ENCODE results near the gene REPS2. TPM values are rescaled to one million over a fixed set of nuclear protein-coding genes. Genes with fewer than 3 reads are reported as not detected.
"Not testable (repeated sequence)": the region's sequence is repeated elsewhere in the genome, so short reads cannot be mapped to it uniquely, and the experiment has no call there.

Gene REPS2
- total and polyA plus RNA-seq, 4 donors, result 1.1 to 7.9 (median 4.0) TPM

DNA sequence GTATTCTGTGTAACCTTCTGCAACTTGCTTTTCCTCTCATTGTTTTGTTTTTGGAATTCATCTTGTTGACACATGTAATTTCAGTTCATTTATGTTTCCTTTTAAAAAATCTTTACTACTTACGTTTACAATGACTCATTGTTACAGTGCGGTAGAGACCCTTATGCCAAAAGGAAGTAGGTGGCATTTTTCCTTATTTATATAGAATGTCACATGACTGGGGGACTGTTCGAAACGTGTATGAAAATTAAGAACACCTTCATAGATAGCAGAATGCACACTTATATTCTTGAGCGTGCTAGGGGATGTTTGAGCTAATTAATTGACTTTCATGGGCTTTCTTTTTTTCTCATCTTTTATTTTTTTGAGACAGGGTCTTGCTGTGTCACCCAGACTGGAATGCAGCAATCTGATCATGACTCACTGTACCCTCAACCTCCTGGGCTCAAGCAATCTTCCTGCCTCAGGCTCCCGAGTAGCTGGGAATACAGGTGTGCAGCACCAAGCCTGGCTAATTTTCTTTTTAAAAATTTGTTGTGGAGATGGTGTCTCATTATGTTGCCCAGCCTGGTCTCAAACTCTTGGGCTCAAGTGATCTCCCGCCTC lies 7.3 kb downstream of the REPS2 start:
- no peak for DNase-seq
- H3K4me3 ChIP-seq (ENCODE audit: low read length in 2 of 2), result no peak overlapping the region
- no peaks in the 10 kb centered on the region for H3K9me3 ChIP-seq (ENCODE audit: control insufficient read depth, low read length)
- H3K4me1 ChIP-seq (ENCODE audit: control insufficient read depth in 1 of 2, insufficient read depth in 2 of 2, low read length in 2 of 2), result no peaks in the 10 kb centered on the region
- intact Hi-C loops (cut with DNase I), result no loop called here
- no peak overlapping the region for H3K27ac ChIP-seq (ENCODE audit: low read depth in 1 of 2, low read length in 2 of 2)
- 64 to 74% methylated on average over 7 of the region's 7 CpGs for WGBS, 2 donors
- H3K27me3 ChIP-seq (ENCODE audit: control insufficient read depth in 1 of 2, insufficient read depth in 2 of 2, low read length in 1 of 2), result no peaks in the 10 kb centered on the region
- no peaks in the 10 kb centered on the region for H3K36me3 ChIP-seq (ENCODE audit: control insufficient read depth in 1 of 2, insufficient read depth in 2 of 2, low read length in 1 of 2)
- ATAC-seq (ENCODE audit: low FRiP score), result no peak

DNA sequence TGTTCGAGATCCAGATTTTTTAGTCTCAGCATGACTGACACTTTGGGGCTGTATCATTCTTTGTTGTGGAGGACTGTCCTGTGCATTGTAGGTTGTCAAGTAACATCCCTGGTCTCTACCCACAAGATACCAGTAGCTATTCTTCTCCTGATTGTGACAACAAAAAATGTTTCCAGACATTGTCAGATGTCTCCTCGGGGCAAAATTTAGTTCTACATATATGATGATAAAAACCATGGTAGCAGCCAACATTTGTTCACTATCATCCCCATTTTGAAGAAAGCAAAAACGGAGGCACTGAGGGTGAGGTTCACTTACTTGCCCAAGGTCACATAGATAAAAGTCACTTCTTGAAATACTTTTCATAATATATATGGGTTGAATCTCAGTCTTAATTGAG lies 11.3 kb downstream of the REPS2 start:
- intact Hi-C loops (cut with DNase I), result no loop called here
- Histone ChIP-seq H3K36me3 (ENCODE audit: control insufficient read depth in 1 of 2, insufficient read depth in 2 of 2, low read length in 1 of 2) (no peaks in the 10 kb centered on the region), H3K4me1 (ENCODE audit: control insufficient read depth in 1 of 2, insufficient read depth in 2 of 2, low read length in 2 of 2) (no peaks in the 10 kb centered on the region), H3K9me3 (ENCODE audit: control insufficient read depth, low read length) (no peaks in the 10 kb centered on the region), H3K4me3 (ENCODE audit: low read length in 2 of 2) (no peak overlapping the region), H3K27me3 (ENCODE audit: control insufficient read depth in 1 of 2, insufficient read depth in 2 of 2, low read length in 1 of 2) (no peaks in the 10 kb centered on the region), H3K27ac (ENCODE audit: low read depth in 1 of 2, low read length in 2 of 2) (no peak overlapping the region)
- DNase-seq, result no peak
- 70 to 92% methylated on average over 3 of the region's 3 CpGs for WGBS, 2 donors
- ATAC-seq (ENCODE audit: low FRiP score), result no peak

DNA sequence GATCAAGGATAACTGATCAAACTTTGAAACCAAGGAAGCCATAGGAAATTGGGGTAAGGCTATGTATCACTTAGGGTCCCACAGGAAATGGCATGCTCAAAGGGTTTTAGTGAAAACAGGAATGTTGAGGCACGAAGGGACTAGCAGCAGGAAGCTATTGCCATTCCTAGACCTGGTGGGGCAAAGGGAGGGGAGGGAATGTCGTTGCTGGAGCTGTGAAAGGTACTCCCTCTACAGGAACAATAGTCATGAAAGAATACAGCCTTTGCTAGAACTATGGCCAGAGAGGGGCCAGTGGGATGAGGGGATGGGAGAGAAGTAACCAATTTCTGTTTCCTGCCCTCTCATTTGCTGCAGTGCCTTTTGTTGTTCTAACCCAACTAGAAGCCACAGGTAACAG lies 11.9 kb downstream of the REPS2 start:
- H3K9me3 ChIP-seq (ENCODE audit: control insufficient read depth, low read length), result no peaks in the 10 kb centered on the region
- ATAC-seq (ENCODE audit: low FRiP score) (no peak), DNase-seq (no peak)
- H3K4me3 ChIP-seq (ENCODE audit: low read length in 2 of 2), result no peak overlapping the region
- H3K27me3 ChIP-seq (ENCODE audit: control insufficient read depth in 1 of 2, insufficient read depth in 2 of 2, low read length in 1 of 2), result no peaks in the 10 kb centered on the region
- no peaks in the 10 kb centered on the region for H3K36me3 ChIP-seq (ENCODE audit: control insufficient read depth in 1 of 2, insufficient read depth in 2 of 2, low read length in 1 of 2)
- no peak overlapping the region for H3K27ac ChIP-seq (ENCODE audit: low read depth in 1 of 2, low read length in 2 of 2)
- H3K4me1 ChIP-seq (ENCODE audit: control insufficient read depth in 1 of 2, insufficient read depth in 2 of 2, low read length in 2 of 2), result no peaks in the 10 kb centered on the region
- intact Hi-C loops (cut with DNase I), result no loop called here
- WGBS, 2 donors, result 51 to 73% methylated on average over 2 of the region's 2 CpGs

DNA sequence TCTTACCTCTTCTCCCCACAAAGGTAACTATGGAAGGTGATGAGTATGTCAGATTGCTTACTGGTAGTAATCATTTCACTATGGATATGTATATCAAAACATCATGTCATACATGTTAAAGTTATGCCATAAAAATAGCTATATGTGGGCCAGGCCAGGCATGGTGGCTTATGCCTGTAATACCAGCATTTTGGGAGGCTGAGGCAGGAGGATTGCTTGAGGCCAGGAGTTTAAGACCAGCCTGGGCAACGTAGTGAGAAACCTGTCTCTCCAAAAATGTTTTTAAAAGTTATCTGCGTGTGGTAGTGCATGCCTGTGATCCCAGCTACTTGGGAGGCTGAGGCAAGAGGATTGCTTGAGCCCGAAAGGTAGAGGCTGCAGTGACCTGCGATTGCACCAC lies 16.2 kb downstream of the REPS2 start:
- ATAC-seq (ENCODE audit: low FRiP score); H3K4me3 ChIP-seq (ENCODE audit: low read length in 2 of 2); intact Hi-C loops (cut with DNase I); DNase-seq; H3K27ac ChIP-seq (ENCODE audit: low read depth in 1 of 2, low read length in 2 of 2); H3K36me3 ChIP-seq (ENCODE audit: control insufficient read depth in 1 of 2, insufficient read depth in 2 of 2, low read length in 1 of 2); H3K9me3 ChIP-seq (ENCODE audit: control insufficient read depth, low read length); H3K4me1 ChIP-seq (ENCODE audit: control insufficient read depth in 1 of 2, insufficient read depth in 2 of 2, low read length in 2 of 2); H3K27me3 ChIP-seq (ENCODE audit: control insufficient read depth in 1 of 2, insufficient read depth in 2 of 2, low read length in 1 of 2): not testable (repeated sequence)
- 87 to 94% methylated on average over 4 of the region's 4 CpGs for WGBS, 2 donors

DNA sequence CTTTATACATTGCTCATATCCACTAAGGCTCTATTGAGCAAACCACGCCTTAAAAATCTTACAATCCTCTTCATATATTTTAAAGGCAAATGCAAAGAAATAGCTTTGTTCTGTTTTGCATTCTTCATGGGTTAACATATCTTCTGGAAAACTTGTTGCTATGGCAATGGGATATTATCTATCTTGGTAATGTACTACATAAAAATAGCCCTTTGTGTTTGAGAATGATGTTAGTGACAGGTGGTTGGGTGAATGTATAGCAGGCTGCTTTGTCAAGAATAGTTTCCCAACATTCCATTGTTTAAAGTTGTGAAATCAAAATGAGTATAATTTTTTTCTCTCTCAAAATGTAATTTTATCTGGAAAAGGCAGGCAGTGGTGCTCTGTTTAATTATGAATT lies 16.8 kb downstream of the REPS2 start:
- H3K4me1 ChIP-seq (ENCODE audit: control insufficient read depth in 1 of 2, insufficient read depth in 2 of 2, low read length in 2 of 2), result no peaks in the 10 kb centered on the region
- H3K4me3 ChIP-seq (ENCODE audit: low read length in 2 of 2), result no peak overlapping the region
- no peaks in the 10 kb centered on the region for H3K36me3 ChIP-seq (ENCODE audit: control insufficient read depth in 1 of 2, insufficient read depth in 2 of 2, low read length in 1 of 2)
- H3K27ac ChIP-seq (ENCODE audit: low read depth in 1 of 2, low read length in 2 of 2), result no peak overlapping the region
- 87 to 98% methylated on average over 1 of the region's 1 CpG for WGBS, 2 donors
- no peaks in the 10 kb centered on the region for H3K9me3 ChIP-seq (ENCODE audit: control insufficient read depth, low read length)
- DNase-seq (no peak), ATAC-seq (ENCODE audit: low FRiP score) (no peak)
- intact Hi-C loops (cut with DNase I), result no loop called here
- no peaks in the 10 kb centered on the region for H3K27me3 ChIP-seq (ENCODE audit: control insufficient read depth in 1 of 2, insufficient read depth in 2 of 2, low read length in 1 of 2)

DNA sequence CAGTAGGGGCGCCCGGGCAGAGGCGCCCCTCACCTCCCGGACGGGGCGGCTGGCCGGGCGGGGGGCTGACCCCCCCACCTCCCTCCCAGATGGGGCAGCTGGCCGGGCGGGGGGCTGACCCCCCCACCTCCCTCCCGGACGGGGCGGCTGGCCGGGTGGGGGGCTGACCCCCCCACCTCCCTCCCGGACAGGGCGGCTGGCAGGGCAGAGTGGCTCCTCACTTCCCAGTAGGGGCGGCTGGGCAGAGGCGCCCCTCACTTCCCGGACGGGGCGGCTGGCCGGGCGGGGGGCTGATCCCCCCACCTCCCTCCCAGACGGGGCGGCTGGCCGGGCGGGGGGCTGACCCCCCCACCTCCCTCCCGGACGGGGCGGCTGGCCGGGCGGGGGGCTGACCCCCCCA lies 18.5 kb downstream of the REPS2 start:
- H3K4me1 ChIP-seq (ENCODE audit: control insufficient read depth in 1 of 2, insufficient read depth in 2 of 2, low read length in 2 of 2); DNase-seq; H3K27ac ChIP-seq (ENCODE audit: low read depth in 1 of 2, low read length in 2 of 2); intact Hi-C loops (cut with DNase I); H3K9me3 ChIP-seq (ENCODE audit: control insufficient read depth, low read length); ATAC-seq (ENCODE audit: low FRiP score); H3K27me3 ChIP-seq (ENCODE audit: control insufficient read depth in 1 of 2, insufficient read depth in 2 of 2, low read length in 1 of 2); H3K36me3 ChIP-seq (ENCODE audit: control insufficient read depth in 1 of 2, insufficient read depth in 2 of 2, low read length in 1 of 2); H3K4me3 ChIP-seq (ENCODE audit: low read length in 2 of 2): not testable (repeated sequence)
- WGBS, 2 donors, result 92 to 100% methylated on average over 9 to 23 of the region's 32 CpGs

DNA sequence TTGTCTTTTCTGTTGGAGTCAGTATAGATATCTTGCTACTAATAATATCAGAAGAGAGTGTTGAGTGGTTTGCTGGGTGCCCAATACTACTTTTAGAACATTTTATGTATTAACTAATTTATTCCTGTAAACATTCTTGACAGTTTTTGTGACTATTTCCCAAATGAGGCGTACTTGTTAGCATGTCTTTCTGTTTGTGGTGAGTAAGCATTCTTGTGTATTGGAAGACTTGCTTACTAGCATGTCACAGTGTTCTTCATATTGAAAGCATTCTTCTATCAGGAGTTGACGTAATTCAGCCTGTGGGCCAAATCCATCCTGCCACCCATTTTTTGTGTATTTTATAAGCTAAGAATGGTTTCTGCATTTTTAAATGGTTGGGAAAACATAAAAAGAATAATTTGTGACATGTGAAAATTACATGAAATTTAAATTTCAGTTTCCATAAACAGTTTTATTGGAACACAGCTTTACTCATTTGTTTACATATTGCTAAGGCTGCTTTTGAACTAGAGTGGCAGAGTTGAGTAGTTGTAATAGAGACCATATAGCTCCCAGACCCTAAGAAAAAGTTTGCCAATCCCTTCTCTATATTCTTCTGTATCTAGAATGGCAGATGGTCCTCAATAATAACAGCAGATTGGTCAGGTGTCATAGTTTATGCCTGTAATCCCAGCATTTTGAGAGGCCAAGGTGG lies 20.4 kb downstream of the REPS2 start:
- ATAC-seq (ENCODE audit: low FRiP score) (no peak), DNase-seq (no peak)
- H3K4me3 ChIP-seq (ENCODE audit: low read length in 2 of 2), result no peak overlapping the region
- no peaks in the 10 kb centered on the region for H3K4me1 ChIP-seq (ENCODE audit: control insufficient read depth in 1 of 2, insufficient read depth in 2 of 2, low read length in 2 of 2)
- no peaks in the 10 kb centered on the region for H3K27me3 ChIP-seq (ENCODE audit: control insufficient read depth in 1 of 2, insufficient read depth in 2 of 2, low read length in 1 of 2)
- intact Hi-C loops (cut with DNase I), result no loop called here
- WGBS, 2 donors, result 88 to 95% methylated on average over 2 of the region's 2 CpGs
- no peak overlapping the region for H3K27ac ChIP-seq (ENCODE audit: low read depth in 1 of 2, low read length in 2 of 2)
- H3K9me3 ChIP-seq (ENCODE audit: control insufficient read depth, low read length), result no peaks in the 10 kb centered on the region
- H3K36me3 ChIP-seq (ENCODE audit: control insufficient read depth in 1 of 2, insufficient read depth in 2 of 2, low read length in 1 of 2), result no peaks in the 10 kb centered on the region

DNA sequence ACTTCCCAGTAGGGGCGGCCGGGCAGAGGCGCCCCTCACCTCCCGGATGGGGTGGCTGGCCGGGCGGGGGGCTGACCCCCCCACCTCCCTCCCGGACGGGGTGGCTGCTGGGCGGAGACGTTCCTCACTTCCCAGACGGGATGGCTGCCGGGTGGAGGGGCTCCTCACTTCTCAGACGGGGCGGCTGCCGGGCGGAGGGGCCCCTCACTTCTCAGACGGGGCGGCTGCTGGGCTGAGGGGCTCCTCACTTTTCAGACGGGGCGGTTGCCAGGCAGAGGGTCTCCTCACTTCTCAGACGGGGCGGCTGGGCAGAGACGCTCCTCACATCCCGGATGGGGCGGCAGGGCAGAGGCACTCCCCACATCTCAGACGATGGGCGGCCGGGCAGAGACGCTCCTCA lies 22.3 kb downstream of the REPS2 start:
- H3K27ac ChIP-seq (ENCODE audit: low read depth in 1 of 2, low read length in 2 of 2); intact Hi-C loops (cut with DNase I); H3K36me3 ChIP-seq (ENCODE audit: control insufficient read depth in 1 of 2, insufficient read depth in 2 of 2, low read length in 1 of 2); H3K27me3 ChIP-seq (ENCODE audit: control insufficient read depth in 1 of 2, insufficient read depth in 2 of 2, low read length in 1 of 2); H3K9me3 ChIP-seq (ENCODE audit: control insufficient read depth, low read length); H3K4me3 ChIP-seq (ENCODE audit: low read length in 2 of 2); ATAC-seq (ENCODE audit: low FRiP score); H3K4me1 ChIP-seq (ENCODE audit: control insufficient read depth in 1 of 2, insufficient read depth in 2 of 2, low read length in 2 of 2); DNase-seq: not testable (repeated sequence)
- WGBS, 2 donors, result 90 to 92% methylated on average over 15 to 29 of the region's 29 CpGs

DNA sequence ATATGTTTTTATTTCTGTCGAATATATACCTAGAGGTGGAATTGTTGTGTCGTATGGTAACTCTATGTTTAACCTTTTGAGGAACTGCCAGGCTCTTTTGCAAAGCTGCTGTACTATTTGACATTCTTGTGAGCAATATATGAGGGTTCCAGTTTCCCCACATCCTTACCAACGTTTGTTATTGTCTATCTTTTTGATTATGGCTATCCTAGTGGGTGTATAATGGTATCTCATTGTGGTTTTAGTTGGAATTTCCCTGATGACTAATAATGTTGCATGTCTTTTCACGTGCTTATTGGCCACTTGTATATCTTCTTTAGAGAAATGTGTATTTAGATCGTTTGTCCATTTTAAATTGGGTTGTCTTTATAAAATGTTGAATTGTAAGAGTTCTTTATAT lies 24.5 kb downstream of the REPS2 start:
- WGBS, 2 donors, result 57 to 81% methylated on average over 5 of the region's 5 CpGs
- no peak for ATAC-seq (ENCODE audit: low FRiP score)
- no peak overlapping the region for H3K4me3 ChIP-seq (ENCODE audit: low read length in 2 of 2)
- H3K4me1 ChIP-seq (ENCODE audit: control insufficient read depth in 1 of 2, insufficient read depth in 2 of 2, low read length in 2 of 2), result no peaks in the 10 kb centered on the region
- H3K27me3 ChIP-seq (ENCODE audit: control insufficient read depth in 1 of 2, insufficient read depth in 2 of 2, low read length in 1 of 2), result no peaks in the 10 kb centered on the region
- no peaks in the 10 kb centered on the region for H3K9me3 ChIP-seq (ENCODE audit: control insufficient read depth, low read length)
- intact Hi-C loops (cut with DNase I), result no loop called here
- H3K27ac ChIP-seq (ENCODE audit: low read depth in 1 of 2, low read length in 2 of 2), result no peak overlapping the region
- no peaks in the 10 kb centered on the region for H3K36me3 ChIP-seq (ENCODE audit: control insufficient read depth in 1 of 2, insufficient read depth in 2 of 2, low read length in 1 of 2)
- no peak for DNase-seq

Measured in aorta (tissue), 5 donors.